A549 (cell line): ENCODE measurements around the gene FAM50A. TPM values are rescaled to one million over a fixed set of nuclear protein-coding genes. Genes with fewer than 3 reads are reported as not detected.

Experiments
- ATAC-seq, 2 experiments: fragments of 200-7000 bp in 1 of 2; fragments of >200 bp in 1 of 2; cut with Nextera tagmentation in 1 of 2; cut with Tn5 transposase in 1 of 2; 3 replicates each; pipeline versions ENCODE4 v1.8.0 to v1.9.1; 2018 to 2020; ENCODE audit warnings: mild to moderate bottlenecking in 1 of 2, moderate library complexity in 1 of 2
- CTCF ChIA-PET: fragments of 300-600 bp; sonication (Branson Sonifier 250); formaldehyde crosslinking; extraction: SDS; loops from one replicate; lab custom pipeline; 2021; ENCODE audit warnings: antibody characterized with exemption, inconsistent platforms; lab: Yijun Ruan, JAX
- POLR2A ChIA-PET: fragments of 350-600 bp; formaldehyde crosslinking; extraction: SDS; loops from one replicate; lab custom pipeline; 2021; ENCODE audit warnings: antibody characterized with exemption, inconsistent platforms; lab: Yijun Ruan, JAX
- DNase-seq, 2 experiments: peaks; one replicate each; pipeline versions ENCODE4 v3.0.0 to v3.0.0-alpha.2; 2011 to 2016; ENCODE audit warnings: low read depth in 1 of 2, low spot score in 1 of 2
- FAIRE-seq: peaks from 2 replicates; lab custom pipeline; 2011; peaks lifted over from hg19 to GRCh38; lab: Jason Lieb, UNC
- H3K27ac ChIP-seq, 2 experiments: fragments of >200 bp; sonication (Bioruptor Twin); formaldehyde crosslinking; 3 replicates each; pipeline ENCODE4 v1.5.1; 2016 to 2017
- H3K4me1 ChIP-seq: fragments of >200 bp; sonication (Bioruptor Twin); formaldehyde crosslinking; 3 replicates; pipeline ENCODE4 v1.6.1; 2016
- H3K4me2 ChIP-seq: fragments of >200 bp; sonication (Bioruptor Twin); formaldehyde crosslinking; 3 replicates; pipeline ENCODE4 v1.6.1; 2016
- H3K4me3 ChIP-seq: fragments of >200 bp; sonication (Bioruptor Twin); formaldehyde crosslinking; 3 replicates; pipeline ENCODE4 v1.5.1; 2016
- H3K9me3 ChIP-seq: fragments of >200 bp; sonication (Bioruptor Twin); formaldehyde crosslinking; 3 replicates; pipeline ENCODE4 v1.6.1; 2016
- ATOH8 ChIP-seq: fragments of 250-450 bp; sonication (Bioruptor Pico); IDR thresholded peaks from 2 replicates; pipeline ENCODE4 v1.5.0; 2020; ENCODE audit warnings: low read depth, mild to moderate bottlenecking, moderate library complexity
- BHLHE40 ChIP-seq: IDR thresholded peaks from 2 replicates; pipeline ENCODE4 v1.6.1; 2012; ENCODE audit warnings: low read depth, low read length, inconsistent platforms
- CHD2 ChIP-seq: fragments of 150-350 bp; IDR thresholded peaks from 2 replicates; pipeline ENCODE4 v1.6.1; 2014; ENCODE audit warnings: low read length; ENCODE audit not compliant: partially characterized antibody
- CHD4 ChIP-seq: fragments of 200-600 bp; sonication (generic); IDR thresholded peaks from 2 replicates; pipeline ENCODE4 v1.6.1; 2016; ENCODE audit warnings: antibody characterized with exemption, mild to moderate bottlenecking, borderline replicate concordance
- EHF ChIP-seq: fragments of 250-450 bp; sonication (Bioruptor Pico); IDR thresholded peaks from 2 replicates; pipeline ENCODE4 v1.5.0; 2020; ENCODE audit warnings: mild to moderate bottlenecking
- EP300 ChIP-seq, 2 experiments: fragments of >200 bp; sonication (Bioruptor Twin); formaldehyde crosslinking; IDR thresholded peaks; 2 replicates in 1 of 2; 3 replicates in 1 of 2; pipeline ENCODE4 v1.6.1; 2016 to 2017
- ESRRA ChIP-seq: fragments of 150-350 bp; IDR thresholded peaks from 2 replicates; pipeline ENCODE4 v1.6.1; 2014; ENCODE audit warnings: mild to moderate bottlenecking, low read length, borderline replicate concordance
- HOXA7 ChIP-seq: fragments of 250-450 bp; sonication (Bioruptor Pico); IDR thresholded peaks from 2 replicates; pipeline ENCODE4 v1.5.0; 2020; ENCODE audit warnings: mild to moderate bottlenecking, moderate library complexity
- KDM1A ChIP-seq: fragments of 200-600 bp; sonication (generic); IDR thresholded peaks from 2 replicates; pipeline ENCODE4 v1.6.1; 2016; ENCODE audit warnings: low read depth, mild to moderate bottlenecking
- KDM5A ChIP-seq: fragments of 200-600 bp; sonication (generic); IDR thresholded peaks from 2 replicates; pipeline ENCODE4 v1.6.1; 2016; ENCODE audit warnings: antibody characterized with exemption, mild to moderate bottlenecking
- MYC ChIP-seq: IDR thresholded peaks from 2 replicates; pipeline ENCODE4 v1.6.1; 2012; ENCODE audit warnings: mild to moderate bottlenecking, inconsistent platforms, low read length, improper control_type of control experiment, borderline replicate concordance
- PBX3 ChIP-seq: IDR thresholded peaks from 2 replicates; pipeline ENCODE4 v1.6.1; 2012
- PHF8 ChIP-seq: fragments of 200-600 bp; sonication (generic); IDR thresholded peaks from 2 replicates; pipeline ENCODE4 v1.6.1; 2016; ENCODE audit warnings: low read depth, mild to moderate bottlenecking, antibody characterized with exemption, moderate library complexity, borderline replicate concordance
- POLR2AphosphoS2 ChIP-seq: conservative IDR thresholded peaks from 2 replicates; pipeline ENCODE4 v1.6.1; 2012; ENCODE audit warnings: low read length, improper control_type of control experiment, inconsistent platforms
- RAD21 ChIP-seq, 2 experiments: fragments of >200 bp in 1 of 2; sonication (Bioruptor Twin) in 1 of 2; formaldehyde crosslinking in 1 of 2; IDR thresholded peaks in 1 of 2; conservative IDR thresholded peaks in 1 of 2; 2 replicates in 1 of 2; 3 replicates in 1 of 2; pipeline ENCODE4 v1.6.1; 2012 to 2018; ENCODE audit warnings: inconsistent platforms in 1 of 2
- RARB ChIP-seq: fragments of 250-450 bp; sonication (Bioruptor Pico); IDR thresholded peaks from 2 replicates; pipeline ENCODE4 v1.8.0; 2021; ENCODE audit warnings: mild to moderate bottlenecking, moderate library complexity
- RCOR1 ChIP-seq: fragments of 150-350 bp; IDR thresholded peaks from 2 replicates; pipeline ENCODE4 v1.6.1; 2014; ENCODE audit warnings: antibody characterized with exemption, low read length, low read depth
- RFX5 ChIP-seq: fragments of 450-650 bp; IDR thresholded peaks from 2 replicates; pipeline ENCODE4 v1.7.1; 2014; ENCODE audit warnings: antibody characterized with exemption, mild to moderate bottlenecking, moderate library complexity
- RNF2 ChIP-seq: fragments of 200-600 bp; sonication (generic); IDR thresholded peaks from 2 replicates; pipeline ENCODE4 v1.6.1; 2016; ENCODE audit warnings: low read depth, mild to moderate bottlenecking, antibody characterized with exemption, moderate library complexity, borderline replicate concordance
- SMC3 ChIP-seq: fragments of >200 bp; sonication (Bioruptor Twin); formaldehyde crosslinking; IDR thresholded peaks from 3 replicates; pipeline ENCODE4 v1.6.1; 2018; ENCODE audit warnings: inconsistent platforms
- TFCP2L1 ChIP-seq: fragments of 250-450 bp; sonication (Bioruptor Pico); IDR thresholded peaks from 2 replicates; pipeline ENCODE4 v1.5.0; 2021; ENCODE audit warnings: mild to moderate bottlenecking
- ZSCAN20 ChIP-seq: fragments of 250-450 bp; sonication (Bioruptor Pico); IDR thresholded peaks from 2 replicates; pipeline ENCODE4 v1.8.0; 2022; ENCODE audit warnings: mild to moderate bottlenecking, moderate library complexity
- WGBS: methylation state at CpG from one replicate; pipeline ENCODE4 v1.1.6; 2017; ENCODE audit errors: missing lambda C conversion rate; 5-methylcytosine and 5-hydroxymethylcytosine counted together
- polyA plus RNA-seq, 4 experiments: library from polyadenylated mRNA; depleted of rRNA in 3 of 4; stranded (reverse); fragments of >200 nt; fragmentation: RNase III in 1 of 4; extraction: RNeasy Plus Mini Kit Qiagen cat#74134 plus additional on column Dnase treatment in 1 of 4; gene quantifications; 2 replicates in 3 of 4; 3 replicates in 1 of 4; pipeline ENCODE4 v1.2.3, GENCODE V29; 2011 to 2017

FAM50A gene
- polyA plus RNA-seq, 2 of the 4 experiments (the other 2 are of a cell fraction) = 57.8 to 123 TPM

DNA sequence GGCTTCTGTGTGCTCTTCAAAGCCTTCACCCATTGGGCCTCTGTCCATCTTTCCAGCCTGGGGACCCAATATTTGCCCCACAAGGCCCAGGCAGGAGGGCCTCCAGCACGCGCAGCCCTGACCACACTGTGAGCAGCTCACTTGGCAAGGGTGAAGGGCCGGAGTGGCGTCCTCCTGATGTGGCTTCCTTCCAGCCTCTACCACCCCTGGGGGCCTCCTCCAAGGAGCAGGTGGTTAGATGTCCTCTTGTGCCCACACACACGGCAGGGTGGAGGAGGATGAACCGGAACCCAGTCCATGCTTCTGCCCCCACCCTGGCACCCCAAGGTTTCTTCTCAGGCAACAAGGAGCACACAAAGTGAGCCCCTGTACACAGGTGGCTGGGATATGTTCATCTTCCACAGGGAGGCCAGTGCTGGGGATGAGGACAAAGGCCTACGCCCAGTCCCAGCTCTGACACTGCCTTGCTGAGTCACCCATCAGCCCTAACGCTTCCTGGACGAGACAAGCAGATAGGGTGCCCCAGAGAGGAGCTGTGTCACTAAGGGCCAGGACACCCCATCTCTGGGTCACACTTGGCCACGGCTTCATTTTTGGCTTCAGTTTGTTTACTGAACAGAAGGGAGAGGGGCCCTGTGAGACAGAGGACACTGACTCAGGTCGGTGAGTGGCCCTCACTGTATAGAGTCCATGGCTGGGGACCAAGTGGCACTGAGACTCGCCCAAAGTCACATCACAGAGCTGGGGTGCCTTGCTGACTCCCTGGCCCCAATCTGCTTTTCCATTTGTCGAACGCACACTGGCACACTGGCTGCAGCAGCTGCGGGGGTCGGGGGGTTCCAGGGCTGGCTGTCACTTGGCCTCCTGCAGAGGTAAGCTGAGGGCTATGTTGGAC lies 40.6 kb downstream of the FAM50A start:
- DNase-seq (peak in 1 of 2 experiments; percentile 33), FAIRE-seq (no peak), ATAC-seq (0 out of 6 replicates have a peak, but pooled peaks of 1 of the 2 experiments have one; percentile 5)
- TF ChIP-seq MYC (no peak), RAD21 (conservative IDR thresholded peaks at IDR 0.05 in 1 of 2, IDR thresholded peaks at IDR 0.05 in 1 of 2) (no peak), RARB (no peak), RCOR1 (no peak), CHD2 (no peak), EHF (CRISPR knock-in tag) (no peak), ZSCAN20 (CRISPR knock-in tag) (no peak), KDM5A (no peak), CHD4 (no peak), ESRRA (no peak), RNF2 (no peak), BHLHE40 (no peak)
- no peaks in the 10 kb centered on the region for H3K9me3 ChIP-seq
- WGBS = 67% methylated on average over 3 of the region's 16 CpGs
- H3K4me1 ChIP-seq = peaks cover 24% of the 10 kb centered on the region
- no peak overlapping the region for H3K4me3 ChIP-seq
- peak overlapping the region; percentile 97 to 98; a peak in 5 of 6 replicates for H3K27ac ChIP-seq
- POLR2A ChIA-PET = no interaction called here
- CTCF ChIA-PET = interaction anchor here (1.7 kb wide), 2 partner anchors 38 to 111 kb away, joined by 4 read pairs; no protein-coding TSS in a partner anchor
- peak overlapping the region; percentile 98 for H3K4me2 ChIP-seq

DNA sequence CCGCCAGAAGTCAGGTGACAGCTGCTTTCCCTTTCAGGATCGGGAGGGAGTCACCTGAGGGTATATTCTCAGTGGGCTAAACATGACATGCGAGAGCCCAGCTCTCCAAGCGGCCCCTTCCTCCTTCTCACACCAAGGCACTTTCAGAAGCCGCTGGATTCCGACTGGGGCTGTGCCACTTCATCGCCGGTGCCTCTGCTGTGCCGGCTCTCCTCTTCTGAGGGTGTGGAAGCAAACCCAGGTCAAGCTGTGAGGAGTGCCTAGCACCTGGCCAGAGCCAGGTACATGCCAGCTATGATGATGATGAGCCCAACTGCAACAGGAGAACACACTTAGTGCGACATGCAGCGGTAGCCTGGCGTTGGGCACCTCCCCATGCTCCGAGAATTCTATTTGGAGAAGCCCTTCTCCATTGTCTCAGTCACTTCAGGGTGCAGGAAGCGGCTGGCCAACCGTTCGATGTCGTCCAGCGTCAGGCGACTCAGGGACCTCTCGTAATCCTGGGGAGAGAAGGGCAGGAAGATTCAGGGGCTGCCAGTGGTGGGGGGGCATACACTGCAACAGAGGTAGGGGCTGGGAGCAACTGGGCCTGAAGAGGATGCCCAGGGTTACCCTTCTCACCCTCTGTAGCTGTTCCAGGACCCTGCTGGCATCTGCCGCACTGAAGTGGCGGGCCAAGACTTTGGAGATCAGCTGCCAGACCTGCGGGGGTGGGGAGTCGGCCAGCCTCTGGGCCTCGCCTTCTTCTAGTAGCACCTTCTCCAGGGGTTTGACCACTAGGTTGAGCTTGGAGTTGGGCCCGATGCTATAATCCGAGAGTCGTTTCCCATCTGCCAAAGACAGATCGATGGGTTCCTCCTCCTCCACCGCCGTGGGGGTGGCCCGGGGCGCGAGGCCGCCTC lies 41.5 kb downstream of the FAM50A start:
- ATAC-seq = no peak
- WGBS = 91% methylated on average over 13 of the region's 35 CpGs
- ChIA-PET POLR2A (interaction anchor here (0.6 kb wide), 1 partner anchor 87 kb away, joined by 3 read pairs; the partner anchor contains the start of gene RPL10), CTCF (interaction anchor here (1.7 kb wide), 1 partner anchor 112 kb away, joined by 4 read pairs; no protein-coding TSS in a partner anchor)
- H3K27ac ChIP-seq = peak overlapping the region; percentile 97 to 98
- H3K4me2 ChIP-seq = peak overlapping the region; percentile 98
- TF ChIP-seq ATOH8 (CRISPR knock-in tag) (no peak), HOXA7 (CRISPR knock-in tag) (no peak), TFCP2L1 (CRISPR knock-in tag) (no peak), POLR2AphosphoS2 (no peak), RFX5 (no peak), PBX3 (no peak), PHF8 (no peak; the same call in 1 of the 2 replicates), SMC3 (no peak), KDM1A (no peak), EP300 (IDR thresholded peaks at IDR 0.05) (no peak)
- TF ChIP-seq, all 56 proteins: peak for 0
- Histone ChIP-seq H3K4me1 (peaks cover 28% of the 10 kb centered on the region), H3K4me3 (peak overlapping the region; percentile 98), H3K9me3 (no peaks in the 10 kb centered on the region)
- FAIRE-seq = no peak
- no peak for DNase-seq
